HEK293 (cell line): Measurements from ENCODE around the gene DIS3L2.

ENCODE experiments used
- YY1 ChIP-seq: fragments of 450-650 bp; formaldehyde crosslinking; IDR thresholded peaks from 2 replicates; pipeline ENCODE4 v1.5.1; 2018; ENCODE audit warnings: missing biosample characterization, missing genetic modification characterization
- ZBTB17 ChIP-seq: fragments of 450-650 bp; formaldehyde crosslinking; IDR thresholded peaks from 2 replicates; pipeline ENCODE4 v1.5.1; 2016; ENCODE audit warnings: missing biosample characterization, missing genetic modification characterization
- ZFP37 ChIP-seq: fragments of 450-650 bp; formaldehyde crosslinking; IDR thresholded peaks from 2 replicates; pipeline ENCODE4 v1.5.1; 2016; ENCODE audit warnings: missing biosample characterization, missing genetic modification characterization
- ZNF248 ChIP-seq: fragments of 450-650 bp; formaldehyde crosslinking; IDR thresholded peaks from 2 replicates; pipeline ENCODE4 v1.5.1; 2017; ENCODE audit warnings: missing biosample characterization, missing genetic modification characterization
- ZNF311 ChIP-seq: fragments of 450-650 bp; formaldehyde crosslinking; IDR thresholded peaks from 2 replicates; pipeline ENCODE4 v1.5.1; 2017; ENCODE audit warnings: missing biosample characterization, missing genetic modification characterization, borderline replicate concordance
- ZNF747 ChIP-seq: fragments of 450-650 bp; formaldehyde crosslinking; IDR thresholded peaks from 2 replicates; pipeline ENCODE4 v1.5.1; 2016; ENCODE audit warnings: missing biosample characterization, missing genetic modification characterization
- ZNF768 ChIP-seq: fragments of 450-650 bp; formaldehyde crosslinking; IDR thresholded peaks from 2 replicates; pipeline ENCODE4 v1.5.1; 2018; ENCODE audit warnings: missing biosample characterization, mild to moderate bottlenecking, missing genetic modification characterization
- ZNF830 ChIP-seq: fragments of 450-650 bp; IDR thresholded peaks from 2 replicates; pipeline ENCODE4 v1.5.0; 2018; ENCODE audit warnings: missing biosample characterization, missing genetic modification characterization, low read depth, mild to moderate bottlenecking, moderate library complexity
- TF ChIP-seq, protein P1 (sequence below): fragments of 450-650 bp; formaldehyde crosslinking; IDR thresholded peaks from 2 replicates; pipeline ENCODE4 v1.5.1; 2016; ENCODE audit warnings: missing biosample characterization, missing genetic modification characterization
- TF ChIP-seq, protein P2 (sequence below): fragments of 450-650 bp; formaldehyde crosslinking; IDR thresholded peaks from 2 replicates; pipeline ENCODE4 v1.5.1; 2016; ENCODE audit warnings: missing biosample characterization, missing genetic modification characterization
- TF ChIP-seq, protein P3 (sequence below): fragments of 450-650 bp; formaldehyde crosslinking; IDR thresholded peaks from 2 replicates; pipeline ENCODE4 v1.5.1; 2017; ENCODE audit warnings: missing biosample characterization, missing genetic modification characterization
- TF ChIP-seq, protein P4 (sequence below): fragments of 450-650 bp; formaldehyde crosslinking; IDR thresholded peaks from 2 replicates; pipeline ENCODE4 v1.5.1; 2016; ENCODE audit warnings: missing biosample characterization, missing genetic modification characterization

DNA sequence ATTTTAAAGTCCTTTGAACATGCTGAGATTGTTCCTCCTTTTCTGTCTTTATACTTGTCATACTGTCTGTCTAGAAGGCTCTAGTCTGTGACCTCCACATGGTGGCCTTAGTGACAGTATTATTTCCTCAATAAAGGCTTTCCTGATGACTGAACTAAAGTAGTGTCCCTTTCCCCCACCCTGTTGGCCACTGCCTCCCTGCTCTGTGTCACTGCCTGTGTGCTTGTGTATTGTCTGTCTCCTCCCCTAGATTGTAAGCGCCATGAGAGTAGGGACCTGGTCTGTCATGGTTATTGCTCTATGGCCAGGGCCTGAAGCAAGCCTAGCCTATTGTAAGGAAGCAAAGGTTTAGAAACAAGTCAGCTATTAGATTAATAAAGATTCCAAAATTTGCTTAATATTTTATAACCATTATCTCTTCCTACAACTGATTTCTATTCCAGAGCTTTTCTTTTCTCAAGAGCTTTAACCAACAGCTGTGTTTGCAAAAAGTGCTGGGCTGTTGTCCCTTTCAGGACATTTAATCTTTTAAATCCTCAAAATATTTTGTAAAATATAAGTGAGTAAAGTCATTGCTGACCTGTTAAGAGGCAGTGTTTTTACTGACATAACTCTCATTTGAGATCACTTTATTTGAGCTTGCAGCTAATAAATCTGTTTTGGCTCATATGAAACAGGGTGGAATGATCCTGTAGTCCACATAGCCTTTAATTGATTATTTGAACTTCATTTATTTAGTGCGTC is 35.5 kb downstream of the DIS3L2 start:
- TF ChIP-seq, protein P1, sequence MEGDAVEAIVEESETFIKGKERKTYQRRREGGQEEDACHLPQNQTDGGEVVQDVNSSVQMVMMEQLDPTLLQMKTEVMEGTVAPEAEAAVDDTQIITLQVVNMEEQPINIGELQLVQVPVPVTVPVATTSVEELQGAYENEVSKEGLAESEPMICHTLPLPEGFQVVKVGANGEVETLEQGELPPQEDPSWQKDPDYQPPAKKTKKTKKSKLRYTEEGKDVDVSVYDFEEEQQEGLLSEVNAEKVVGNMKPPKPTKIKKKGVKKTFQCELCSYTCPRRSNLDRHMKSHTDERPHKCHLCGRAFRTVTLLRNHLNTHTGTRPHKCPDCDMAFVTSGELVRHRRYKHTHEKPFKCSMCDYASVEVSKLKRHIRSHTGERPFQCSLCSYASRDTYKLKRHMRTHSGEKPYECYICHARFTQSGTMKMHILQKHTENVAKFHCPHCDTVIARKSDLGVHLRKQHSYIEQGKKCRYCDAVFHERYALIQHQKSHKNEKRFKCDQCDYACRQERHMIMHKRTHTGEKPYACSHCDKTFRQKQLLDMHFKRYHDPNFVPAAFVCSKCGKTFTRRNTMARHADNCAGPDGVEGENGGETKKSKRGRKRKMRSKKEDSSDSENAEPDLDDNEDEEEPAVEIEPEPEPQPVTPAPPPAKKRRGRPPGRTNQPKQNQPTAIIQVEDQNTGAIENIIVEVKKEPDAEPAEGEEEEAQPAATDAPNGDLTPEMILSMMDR (tag by site-specific recombination) = no peak
- no peak for TF ChIP-seq ZNF830 (tag by site-specific recombination)
- TF ChIP-seq YY1 (tag by site-specific recombination) = no peak
- no peak for TF ChIP-seq ZFP37 (tag by site-specific recombination)
- no peak for TF ChIP-seq ZNF747 (tag by site-specific recombination)
- no peak for TF ChIP-seq ZNF768 (tag by site-specific recombination)
- TF ChIP-seq ZBTB17 (tag by site-specific recombination) = no peak
- no peak for TF ChIP-seq ZNF311
- TF ChIP-seq, protein P2, sequence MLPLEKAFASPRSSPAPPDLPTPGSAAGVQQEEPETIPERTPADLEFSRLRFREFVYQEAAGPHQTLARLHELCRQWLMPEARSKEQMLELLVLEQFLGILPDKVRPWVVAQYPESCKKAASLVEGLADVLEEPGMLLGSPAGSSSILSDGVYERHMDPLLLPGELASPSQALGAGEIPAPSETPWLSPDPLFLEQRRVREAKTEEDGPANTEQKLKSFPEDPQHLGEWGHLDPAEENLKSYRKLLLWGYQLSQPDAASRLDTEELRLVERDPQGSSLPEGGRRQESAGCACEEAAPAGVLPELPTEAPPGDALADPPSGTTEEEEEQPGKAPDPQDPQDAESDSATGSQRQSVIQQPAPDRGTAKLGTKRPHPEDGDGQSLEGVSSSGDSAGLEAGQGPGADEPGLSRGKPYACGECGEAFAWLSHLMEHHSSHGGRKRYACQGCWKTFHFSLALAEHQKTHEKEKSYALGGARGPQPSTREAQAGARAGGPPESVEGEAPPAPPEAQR (tag by site-specific recombination) = no peak
- TF ChIP-seq, protein P3, sequence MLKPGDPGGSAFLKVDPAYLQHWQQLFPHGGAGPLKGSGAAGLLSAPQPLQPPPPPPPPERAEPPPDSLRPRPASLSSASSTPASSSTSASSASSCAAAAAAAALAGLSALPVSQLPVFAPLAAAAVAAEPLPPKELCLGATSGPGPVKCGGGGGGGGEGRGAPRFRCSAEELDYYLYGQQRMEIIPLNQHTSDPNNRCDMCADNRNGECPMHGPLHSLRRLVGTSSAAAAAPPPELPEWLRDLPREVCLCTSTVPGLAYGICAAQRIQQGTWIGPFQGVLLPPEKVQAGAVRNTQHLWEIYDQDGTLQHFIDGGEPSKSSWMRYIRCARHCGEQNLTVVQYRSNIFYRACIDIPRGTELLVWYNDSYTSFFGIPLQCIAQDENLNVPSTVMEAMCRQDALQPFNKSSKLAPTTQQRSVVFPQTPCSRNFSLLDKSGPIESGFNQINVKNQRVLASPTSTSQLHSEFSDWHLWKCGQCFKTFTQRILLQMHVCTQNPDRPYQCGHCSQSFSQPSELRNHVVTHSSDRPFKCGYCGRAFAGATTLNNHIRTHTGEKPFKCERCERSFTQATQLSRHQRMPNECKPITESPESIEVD (tag by site-specific recombination) = no peak
- no peak for TF ChIP-seq ZNF248 (tag by site-specific recombination)
- TF ChIP-seq, protein P4, sequence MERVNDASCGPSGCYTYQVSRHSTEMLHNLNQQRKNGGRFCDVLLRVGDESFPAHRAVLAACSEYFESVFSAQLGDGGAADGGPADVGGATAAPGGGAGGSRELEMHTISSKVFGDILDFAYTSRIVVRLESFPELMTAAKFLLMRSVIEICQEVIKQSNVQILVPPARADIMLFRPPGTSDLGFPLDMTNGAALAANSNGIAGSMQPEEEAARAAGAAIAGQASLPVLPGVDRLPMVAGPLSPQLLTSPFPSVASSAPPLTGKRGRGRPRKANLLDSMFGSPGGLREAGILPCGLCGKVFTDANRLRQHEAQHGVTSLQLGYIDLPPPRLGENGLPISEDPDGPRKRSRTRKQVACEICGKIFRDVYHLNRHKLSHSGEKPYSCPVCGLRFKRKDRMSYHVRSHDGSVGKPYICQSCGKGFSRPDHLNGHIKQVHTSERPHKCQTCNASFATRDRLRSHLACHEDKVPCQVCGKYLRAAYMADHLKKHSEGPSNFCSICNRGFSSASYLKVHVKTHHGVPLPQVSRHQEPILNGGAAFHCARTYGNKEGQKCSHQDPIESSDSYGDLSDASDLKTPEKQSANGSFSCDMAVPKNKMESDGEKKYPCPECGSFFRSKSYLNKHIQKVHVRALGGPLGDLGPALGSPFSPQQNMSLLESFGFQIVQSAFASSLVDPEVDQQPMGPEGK (tag by site-specific recombination) = no peak
